Fibroblast of lung (primary cell): ENCODE measurements around the gene BEND2.

ENCODE experiments used
- CTCF ChIP-seq, 2 donors: IDR thresholded peaks in 1 of 2; conservative IDR thresholded peaks in 1 of 2; 1 replicate in 1 of 2; 2 replicates in 1 of 2; pipeline ENCODE4 v1.5.1; 2011 to 2012; ENCODE audit warnings: low read length in 2 of 2, control low read depth in 1 of 2, inconsistent platforms in 1 of 2, low read depth in 1 of 2, mild to moderate bottlenecking in 1 of 2
- EZH2 ChIP-seq: IDR thresholded peaks from 2 replicates; pipeline ENCODE4 v1.5.1; 2012; ENCODE audit warnings: low read length, control low read depth, mild to moderate bottlenecking; ENCODE audit errors: missing control alignments

GRCh38 chrX:18173494-18174180 lies 47.0 kb downstream of the BEND2 start:
- no peak for TF ChIP-seq CTCF (conservative IDR thresholded peaks at IDR 0.05 in 1 of 2, IDR thresholded peaks at IDR 0.05 in 1 of 2; ENCODE audit: low read depth in 1 of 2, low read length in 2 of 2)
- TF ChIP-seq EZH2, result no peak
